ENCODE results near the gene RAD51D.

Gene RAD51D

GRCh38 chr17:35138218-35138617 lies 18.6 kb upstream of the RAD51D start:
- no peak for TF ChIP-seq CREB1 (IDR thresholded peaks at IDR 0.05; ENCODE audit: low read depth)
- no peak for TF ChIP-seq TCF12 (IDR thresholded peaks at IDR 0.05; ENCODE audit: low read depth)
- TF ChIP-seq YY1 (IDR thresholded peaks at IDR 0.05; ENCODE audit: low read depth), result no peak
- TF ChIP-seq USF1 (IDR thresholded peaks at IDR 0.05), result no peak
- TF ChIP-seq MAX (IDR thresholded peaks at IDR 0.05), result no peak
- no peak for TF ChIP-seq RAD21 (IDR thresholded peaks at IDR 0.05; ENCODE audit: low read depth)
- TF ChIP-seq REST (IDR thresholded peaks at IDR 0.05; ENCODE audit: low read depth), result no peak
- no peak for TF ChIP-seq NFIC (IDR thresholded peaks at IDR 0.05)
- no peak for TF ChIP-seq CEBPB (IDR thresholded peaks at IDR 0.05)
- TF ChIP-seq EP300 (IDR thresholded peaks at IDR 0.05; ENCODE audit: borderline replicate concordance), result no peak
- no peak for TF ChIP-seq EGR1 (IDR thresholded peaks at IDR 0.05)
- no peak for TF ChIP-seq TEAD4 (IDR thresholded peaks at IDR 0.05)

- TF ChIP-seq REST (IDR thresholded peaks at IDR 0.05; ENCODE audit: low read depth) (no peak), TAF1 (IDR thresholded peaks at IDR 0.05; ENCODE audit: low read depth) (no peak), CEBPB (IDR thresholded peaks at IDR 0.05) (no peak), TCF12 (IDR thresholded peaks at IDR 0.05; ENCODE audit: low read depth) (no peak), NFIC (IDR thresholded peaks at IDR 0.05) (no peak), EGR1 (IDR thresholded peaks at IDR 0.05) (no peak), EP300 (IDR thresholded peaks at IDR 0.05; ENCODE audit: borderline replicate concordance) (no peak), USF1 (IDR thresholded peaks at IDR 0.05) (no peak), MAX (IDR thresholded peaks at IDR 0.05) (no peak), FOXM1 (IDR thresholded peaks at IDR 0.05; ENCODE audit: borderline replicate concordance, low read depth) (no peak), CREB1 (IDR thresholded peaks at IDR 0.05; ENCODE audit: low read depth) (no peak), TEAD4 (IDR thresholded peaks at IDR 0.05) (no peak), YY1 (IDR thresholded peaks at IDR 0.05; ENCODE audit: low read depth) (no peak)
Measured at GRCh38 chr17:35135322-35135721, 15.7 kb upstream of the RAD51D start.

GRCh38 chr17:35132816-35133550 lies 13.3 kb upstream of the RAD51D start:
- TF ChIP-seq YY1 (IDR thresholded peaks at IDR 0.05; ENCODE audit: low read depth) (no peak), EGR1 (IDR thresholded peaks at IDR 0.05) (no peak), CEBPB (IDR thresholded peaks at IDR 0.05) (no peak), FOXM1 (IDR thresholded peaks at IDR 0.05; ENCODE audit: borderline replicate concordance, low read depth) (no peak), REST (IDR thresholded peaks at IDR 0.05; ENCODE audit: low read depth) (no peak)

- TF ChIP-seq CEBPB (IDR thresholded peaks at IDR 0.05) (no peak), REST (IDR thresholded peaks at IDR 0.05; ENCODE audit: low read depth) (no peak), FOXM1 (IDR thresholded peaks at IDR 0.05; ENCODE audit: borderline replicate concordance, low read depth) (no peak), YY1 (IDR thresholded peaks at IDR 0.05; ENCODE audit: low read depth) (no peak), TCF12 (IDR thresholded peaks at IDR 0.05; ENCODE audit: low read depth) (no peak), USF1 (IDR thresholded peaks at IDR 0.05) (no peak), EGR1 (IDR thresholded peaks at IDR 0.05) (no peak), EP300 (IDR thresholded peaks at IDR 0.05; ENCODE audit: borderline replicate concordance) (no peak), TEAD4 (IDR thresholded peaks at IDR 0.05) (no peak), ZBTB7A (IDR thresholded peaks at IDR 0.05; ENCODE audit: low read depth) (no peak), MAX (IDR thresholded peaks at IDR 0.05) (no peak), TAF1 (IDR thresholded peaks at IDR 0.05; ENCODE audit: low read depth) (no peak), RAD21 (IDR thresholded peaks at IDR 0.05; ENCODE audit: low read depth) (no peak), CREB1 (IDR thresholded peaks at IDR 0.05; ENCODE audit: low read depth) (no peak), NFIC (IDR thresholded peaks at IDR 0.05) (no peak)
Measured at GRCh38 chr17:35132099-35132498, 12.4 kb upstream of the RAD51D start.

Measured in Ishikawa (cell line).